Measurements from ENCODE around the gene ATP5F1E. TPM values are rescaled to one million over a fixed set of nuclear protein-coding genes. Genes with fewer than 3 reads are reported as not detected.

Gene ATP5F1E
- total and polyA plus RNA-seq, 9 of the 15 experiments (the other 6 are each of a cell fraction or from before 2014, with no cell fraction given): 60.3 to 162 (median 113) TPM

DNA sequence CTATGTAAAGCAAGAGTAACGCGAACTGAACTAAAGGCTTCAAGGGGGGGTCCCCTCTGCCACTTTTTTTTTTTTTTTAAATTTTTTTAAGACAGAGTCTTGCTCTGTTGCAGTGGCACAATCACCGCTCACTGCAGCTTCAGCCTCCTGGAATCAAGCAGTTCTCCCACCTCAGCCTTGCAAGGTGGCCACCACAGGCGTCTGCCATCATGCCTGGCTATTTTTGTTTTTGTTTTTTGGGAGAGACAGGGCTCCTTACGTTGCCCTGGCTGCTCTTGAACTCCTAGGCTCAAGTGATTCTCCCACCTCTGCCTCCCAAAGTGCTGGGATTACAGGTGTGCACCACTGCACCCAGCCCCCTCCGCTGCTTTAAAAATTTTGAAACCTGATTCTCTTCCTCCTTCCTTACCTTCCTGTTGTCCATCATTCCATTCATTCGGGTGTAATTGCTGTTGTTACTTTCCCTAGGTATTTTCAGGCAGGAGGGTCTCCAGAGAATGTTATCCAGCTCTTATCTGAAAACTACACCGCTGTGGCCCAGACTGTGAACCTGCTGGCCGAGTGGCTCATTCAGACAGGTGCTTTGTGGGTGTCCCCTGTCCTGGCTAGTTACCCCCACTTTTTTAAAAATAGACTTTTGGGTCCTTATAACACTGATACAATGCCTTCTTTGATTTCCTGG, 45.7 kb downstream of the ATP5F1E start:
- ATAC-seq (no peak), FAIRE-seq (no peak), DNase-seq (ENCODE audit: extremely low read depth in 1 of 4, low spot score in 3 of 4) (no peak)
- H3K4me1 ChIP-seq (replicated peaks in 1 of 2; ENCODE audit: control insufficient read depth in 2 of 2, insufficient read depth in 2 of 2, low read length in 2 of 2): peaks cover 17 to 19% of the 10 kb centered on the region in 2 experiments; a peak in 4 of 5 replicates
- peaks cover 84% of the 10 kb centered on the region for H3K36me3 ChIP-seq (ENCODE audit: control insufficient read depth, insufficient read depth, low read length)
- no peak overlapping the region for H3K4me2 ChIP-seq (ENCODE audit: insufficient read depth, low read length)
- no peaks in the 10 kb centered on the region for H3K9me3 ChIP-seq (replicated peaks; ENCODE audit: control insufficient read depth, insufficient read depth, low read depth, low read length)
- no peak overlapping the region for H3K9ac ChIP-seq (ENCODE audit: insufficient read depth in 1 of 2, low read depth in 2 of 2, low read length in 2 of 2)
- in situ Hi-C loops (cut with MboI) (no loop called here), intact Hi-C loops (cut with micrococcal nuclease) (no loop called here)
- no peak overlapping the region for H3K27ac ChIP-seq (ENCODE audit: extremely low read depth, low read depth, low read length)
- H3K27me3 ChIP-seq (ENCODE audit: control insufficient read depth in 2 of 2, insufficient read depth in 2 of 2, low read length in 2 of 2): no peaks in the 10 kb centered on the region
- H2AFZ ChIP-seq (ENCODE audit: low read depth, low read length): no peak overlapping the region
- CTCF ChIA-PET (ENCODE audit: low intra/inter-chr PET ratio): no interaction called here
- 82% methylated on average over 7 of the region's 9 CpGs for WGBS (ENCODE audit: insufficient coverage, low coverage, missing lambda C conversion rate)
- BruUV-seq (replicated peaks): no TSS peak
- no peak overlapping the region for H3K4me3 ChIP-seq
- no peaks in the 10 kb centered on the region for H3K9me1 ChIP-seq (ENCODE audit: control insufficient read depth, insufficient read depth, low read length)
- H4K20me1 ChIP-seq (replicated peaks; ENCODE audit: control insufficient read depth, insufficient read depth, low read length): peaks cover 5% of the 10 kb centered on the region; the same call in 1 of the 2 replicates
- TF ChIP-seq SREBF2 (CRISPR knock-in tag; IDR thresholded peaks at IDR 0.05) (no peak), XRCC3 (IDR thresholded peaks at IDR 0.05) (no peak), ETV5 (CRISPR knock-in tag; IDR thresholded peaks at IDR 0.05; ENCODE audit: low read depth) (no peak), NFIC (IDR thresholded peaks at IDR 0.05) (no peak), POLR3G (IDR thresholded peaks at IDR 0.05; ENCODE audit: extremely low read depth, insufficient read length, insufficient replicate concordance) (no peak), LARP7 (IDR thresholded peaks at IDR 0.05) (no peak), SETDB1 (IDR thresholded peaks at IDR 0.05; ENCODE audit: low read length) (no peak), KLF6 (CRISPR knock-in tag; IDR thresholded peaks at IDR 0.05; ENCODE audit: borderline replicate concordance) (no peak)
- TF ChIP-seq, protein P1, sequence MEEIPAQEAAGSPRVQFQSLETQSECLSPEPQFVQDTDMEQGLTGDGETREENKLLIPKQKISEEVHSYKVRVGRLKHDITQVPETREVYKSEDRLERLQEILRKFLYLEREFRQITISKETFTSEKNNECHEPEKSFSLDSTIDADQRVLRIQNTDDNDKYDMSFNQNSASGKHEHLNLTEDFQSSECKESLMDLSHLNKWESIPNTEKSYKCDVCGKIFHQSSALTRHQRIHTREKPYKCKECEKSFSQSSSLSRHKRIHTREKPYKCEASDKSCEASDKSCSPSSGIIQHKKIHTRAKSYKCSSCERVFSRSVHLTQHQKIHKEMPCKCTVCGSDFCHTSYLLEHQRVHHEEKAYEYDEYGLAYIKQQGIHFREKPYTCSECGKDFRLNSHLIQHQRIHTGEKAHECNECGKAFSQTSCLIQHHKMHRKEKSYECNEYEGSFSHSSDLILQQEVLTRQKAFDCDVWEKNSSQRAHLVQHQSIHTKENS (CRISPR knock-in tag; IDR thresholded peaks at IDR 0.05): no peak
- TF ChIP-seq, protein P2, sequence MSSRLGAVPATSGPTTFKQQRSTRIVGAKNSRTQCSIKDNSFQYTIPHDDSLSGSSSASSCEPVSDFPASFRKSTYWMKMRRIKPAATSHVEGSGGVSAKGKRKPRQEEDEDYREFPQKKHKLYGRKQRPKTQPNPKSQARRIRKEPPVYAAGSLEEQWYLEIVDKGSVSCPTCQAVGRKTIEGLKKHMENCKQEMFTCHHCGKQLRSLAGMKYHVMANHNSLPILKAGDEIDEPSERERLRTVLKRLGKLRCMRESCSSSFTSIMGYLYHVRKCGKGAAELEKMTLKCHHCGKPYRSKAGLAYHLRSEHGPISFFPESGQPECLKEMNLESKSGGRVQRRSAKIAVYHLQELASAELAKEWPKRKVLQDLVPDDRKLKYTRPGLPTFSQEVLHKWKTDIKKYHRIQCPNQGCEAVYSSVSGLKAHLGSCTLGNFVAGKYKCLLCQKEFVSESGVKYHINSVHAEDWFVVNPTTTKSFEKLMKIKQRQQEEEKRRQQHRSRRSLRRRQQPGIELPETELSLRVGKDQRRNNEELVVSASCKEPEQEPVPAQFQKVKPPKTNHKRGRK (tag; IDR thresholded peaks at IDR 0.05): no peak
- TF ChIP-seq, protein P3, sequence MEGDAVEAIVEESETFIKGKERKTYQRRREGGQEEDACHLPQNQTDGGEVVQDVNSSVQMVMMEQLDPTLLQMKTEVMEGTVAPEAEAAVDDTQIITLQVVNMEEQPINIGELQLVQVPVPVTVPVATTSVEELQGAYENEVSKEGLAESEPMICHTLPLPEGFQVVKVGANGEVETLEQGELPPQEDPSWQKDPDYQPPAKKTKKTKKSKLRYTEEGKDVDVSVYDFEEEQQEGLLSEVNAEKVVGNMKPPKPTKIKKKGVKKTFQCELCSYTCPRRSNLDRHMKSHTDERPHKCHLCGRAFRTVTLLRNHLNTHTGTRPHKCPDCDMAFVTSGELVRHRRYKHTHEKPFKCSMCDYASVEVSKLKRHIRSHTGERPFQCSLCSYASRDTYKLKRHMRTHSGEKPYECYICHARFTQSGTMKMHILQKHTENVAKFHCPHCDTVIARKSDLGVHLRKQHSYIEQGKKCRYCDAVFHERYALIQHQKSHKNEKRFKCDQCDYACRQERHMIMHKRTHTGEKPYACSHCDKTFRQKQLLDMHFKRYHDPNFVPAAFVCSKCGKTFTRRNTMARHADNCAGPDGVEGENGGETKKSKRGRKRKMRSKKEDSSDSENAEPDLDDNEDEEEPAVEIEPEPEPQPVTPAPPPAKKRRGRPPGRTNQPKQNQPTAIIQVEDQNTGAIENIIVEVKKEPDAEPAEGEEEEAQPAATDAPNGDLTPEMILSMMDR (IDR thresholded peaks at IDR 0.05 in 2 of 3, conservative IDR thresholded peaks at IDR 0.05 in 1 of 3; ENCODE audit: insufficient read depth in 2 of 3, low read depth in 1 of 3, low read length in 3 of 3): no peak
- POLR2A ChIA-PET: no interaction called here
- H3K79me2 ChIP-seq (ENCODE audit: control insufficient read depth, insufficient read depth, low read length): peaks cover 62% of the 10 kb centered on the region
